HS-5 (cell line): ENCODE data around the gene RAB11A.
"Not testable (repeated sequence)": the region's sequence is repeated elsewhere in the genome, so short reads cannot be mapped to it uniquely, and the experiment has no call there.

ENCODE experiments used
- DNase-seq: peaks from one replicate; pipeline ENCODE4 v3.0.0-alpha.2; 2012; ENCODE audit warnings: low read depth

Gene RAB11A

DNA sequence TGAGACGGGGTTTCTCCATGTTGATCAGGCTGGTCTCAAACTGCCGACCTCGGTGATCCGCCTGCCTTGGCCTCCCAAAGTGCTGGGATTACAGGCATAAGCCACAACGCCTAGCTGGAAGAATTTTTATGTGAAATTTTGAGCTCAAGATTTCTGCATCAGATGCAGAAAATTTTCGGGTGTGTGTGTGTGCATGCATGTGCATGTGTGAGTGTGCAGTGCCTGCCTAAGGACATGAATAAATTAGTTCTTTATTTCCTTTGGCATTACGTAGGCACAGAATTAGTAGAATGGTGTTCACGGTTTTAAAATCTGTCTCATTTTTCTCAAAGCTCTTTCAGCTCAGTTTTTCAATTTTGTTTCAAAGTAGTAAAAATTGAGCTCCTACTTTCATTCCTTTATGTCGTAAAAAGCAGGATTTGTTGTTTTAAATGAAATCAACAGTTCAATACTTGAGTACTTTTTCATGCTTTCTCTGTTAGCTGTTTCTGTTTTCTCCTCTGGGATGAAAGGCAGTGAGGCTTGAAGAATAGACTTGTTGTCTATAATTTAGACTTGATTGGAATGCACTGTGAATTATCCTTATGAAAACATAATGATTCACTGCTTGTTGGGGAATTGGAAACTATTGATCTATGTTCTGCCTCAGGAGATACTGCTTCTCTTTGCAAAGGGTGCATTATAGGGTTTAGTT is 23.3 kb upstream of the RAB11A start:
- no peak for DNase-seq

- no peak for DNase-seq
Observed at GRCh38 chr15:65847989-65848388, 21.3 kb upstream of the RAB11A start.

- no peak for DNase-seq
Observed at GRCh38 chr15:65851981-65852380, 17.3 kb upstream of the RAB11A start.

GRCh38 chr15:65856821-65857455 is 12.4 kb upstream of the RAB11A start:
- no peak for DNase-seq

DNA sequence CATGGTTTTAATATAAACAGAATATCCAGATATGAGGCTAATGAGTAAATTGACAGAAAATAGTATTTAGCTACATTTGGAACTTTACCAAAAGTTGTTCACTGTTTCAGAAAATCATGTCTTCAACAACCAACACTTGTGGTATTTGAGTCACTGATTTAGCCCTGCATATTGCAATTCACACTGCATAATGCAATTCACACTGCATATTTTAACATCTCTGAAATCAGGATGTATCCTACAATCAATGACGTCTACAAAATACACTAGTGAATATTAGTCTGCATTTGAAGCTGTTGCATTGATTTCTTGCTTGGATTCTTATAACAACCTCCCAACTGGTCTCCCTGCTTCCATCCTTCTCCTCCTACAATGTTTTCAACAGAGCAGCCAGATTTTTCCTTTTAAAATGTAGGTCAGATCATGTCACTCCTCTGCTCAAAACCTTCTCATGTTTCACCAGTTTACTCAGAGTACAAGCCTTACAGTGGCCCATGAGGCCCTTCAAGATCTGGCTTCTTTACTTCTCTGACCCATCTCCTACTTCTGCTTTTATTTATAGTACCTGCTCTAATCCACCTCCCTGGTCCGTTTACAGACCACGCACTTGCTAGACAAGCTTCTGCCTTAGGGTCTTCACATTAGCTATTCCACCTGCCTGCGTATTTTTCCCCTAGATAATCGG is 11.4 kb upstream of the RAB11A start:
- no peak for DNase-seq

- DNase-seq = no peak
Observed at GRCh38 chr15:65862682-65863081, 6.6 kb upstream of the RAB11A start.

DNA sequence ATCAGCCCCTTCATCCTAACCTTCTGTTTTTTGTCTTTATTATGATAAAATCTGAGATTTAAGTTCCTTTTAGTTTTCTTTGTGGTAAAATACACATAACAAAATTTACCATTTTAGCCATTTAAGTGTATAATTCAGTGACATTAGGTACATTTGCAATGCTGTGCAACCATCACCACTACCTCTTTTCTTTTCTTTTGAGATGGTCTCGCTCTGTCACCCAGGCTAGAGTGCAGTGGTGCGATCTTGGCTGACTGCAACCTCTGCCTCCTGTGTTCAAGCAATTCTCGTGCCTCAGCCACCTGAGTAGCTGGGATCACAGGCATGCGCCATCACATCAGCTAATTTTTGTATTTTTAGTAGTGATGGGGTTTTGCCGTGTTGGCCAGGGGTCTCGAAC is 6.2 kb upstream of the RAB11A start:
- no peak for DNase-seq

- DNase-seq = no peak
Observed at GRCh38 chr15:65867244-65867643, 2.0 kb upstream of the RAB11A start.

GRCh38 chr15:65867933-65868332 is 1.4 kb upstream of the RAB11A start:
- DNase-seq = not testable (repeated sequence)

- DNase-seq = no peak
Observed at GRCh38 chr15:65868546-65869125, 655 bp upstream of the RAB11A start.

- no peak for DNase-seq
Observed at GRCh38 chr15:65869954-65870871, 922 bp downstream of the RAB11A start.

- no peak for DNase-seq
Observed at GRCh38 chr15:65870889-65871533, 1.7 kb downstream of the RAB11A start.

DNA sequence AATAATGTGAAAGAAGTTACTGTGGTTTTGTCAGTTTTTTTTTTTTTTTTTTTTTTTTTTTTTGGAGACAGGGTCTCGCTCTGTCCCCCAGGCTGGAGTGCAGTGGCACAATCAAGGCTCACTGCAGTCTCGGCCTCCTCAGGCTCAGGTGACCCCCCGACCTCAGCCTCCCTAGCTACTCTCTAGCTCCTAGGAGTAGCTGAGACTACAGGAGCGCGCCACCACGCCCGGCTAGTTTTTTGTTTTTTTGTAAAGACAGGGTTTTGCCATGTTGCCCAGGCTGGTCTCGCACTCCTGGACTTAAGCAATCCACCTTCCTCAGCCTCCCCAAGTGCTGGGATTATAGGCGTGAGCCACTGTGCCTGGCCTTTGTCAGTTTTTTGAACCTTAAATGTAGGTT is 2.6 kb downstream of the RAB11A start:
- DNase-seq = not testable (repeated sequence)

- DNase-seq = not testable (repeated sequence)
Observed at GRCh38 chr15:65872596-65872995, 3.3 kb downstream of the RAB11A start.

DNA sequence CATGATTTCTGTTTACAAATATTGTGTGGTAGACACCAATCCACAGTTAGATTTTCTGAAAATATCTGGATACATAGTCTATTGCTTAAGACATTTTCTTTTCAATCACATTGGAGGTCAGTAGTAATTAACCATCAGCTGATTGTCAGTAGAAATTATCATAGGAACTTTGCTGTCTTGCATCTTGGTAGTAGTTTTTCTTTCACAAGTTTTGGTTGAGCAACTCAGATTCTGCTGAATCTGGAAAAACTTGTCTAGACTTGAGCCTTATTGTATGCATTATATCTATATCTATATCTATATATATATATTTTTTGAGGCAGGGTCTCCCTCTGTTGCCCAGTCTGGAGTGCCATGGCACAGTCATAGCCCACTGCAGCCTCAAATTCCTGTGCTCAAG is 4.0 kb downstream of the RAB11A start:
- no peak for DNase-seq

GRCh38 chr15:65875458-65875857 is 6.2 kb downstream of the RAB11A start:
- DNase-seq = no peak

- no peak for DNase-seq
Observed at GRCh38 chr15:65877749-65878148, 8.5 kb downstream of the RAB11A start.

DNA sequence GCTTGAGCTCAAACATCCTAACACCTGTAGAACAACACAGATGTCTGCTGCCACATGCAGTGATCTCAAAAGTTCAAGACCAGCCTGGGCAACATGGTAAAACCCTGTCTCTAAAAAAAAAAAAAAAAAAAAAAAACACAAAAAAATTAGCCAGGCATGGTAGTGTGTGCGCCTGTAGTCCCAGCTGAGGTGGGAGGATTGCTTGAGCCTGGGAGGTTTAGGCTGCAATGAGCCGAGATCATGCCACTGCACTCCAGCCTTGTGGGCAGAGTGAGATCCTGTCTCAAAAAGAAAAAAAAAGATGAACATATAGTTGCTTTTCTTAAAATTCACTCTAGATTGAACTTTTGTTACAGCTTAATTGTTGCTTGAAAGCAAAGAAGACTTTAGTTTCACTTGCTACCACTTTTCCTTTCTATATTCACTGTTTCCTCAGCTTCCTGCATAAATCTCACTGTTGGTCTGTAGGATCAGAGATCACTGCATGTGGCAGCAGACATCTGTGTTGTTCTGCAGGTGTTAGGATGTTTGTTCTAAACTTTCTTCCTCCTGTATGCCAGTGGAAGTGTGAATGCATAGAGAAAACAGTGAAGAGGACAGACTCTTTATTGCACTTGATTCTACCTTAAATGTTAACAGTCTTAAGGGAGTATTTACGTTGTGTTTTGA is 12.6 kb downstream of the RAB11A start:
- DNase-seq = no peak

- no peak for DNase-seq
Observed at GRCh38 chr15:65883571-65883970, 14.3 kb downstream of the RAB11A start.

DNA sequence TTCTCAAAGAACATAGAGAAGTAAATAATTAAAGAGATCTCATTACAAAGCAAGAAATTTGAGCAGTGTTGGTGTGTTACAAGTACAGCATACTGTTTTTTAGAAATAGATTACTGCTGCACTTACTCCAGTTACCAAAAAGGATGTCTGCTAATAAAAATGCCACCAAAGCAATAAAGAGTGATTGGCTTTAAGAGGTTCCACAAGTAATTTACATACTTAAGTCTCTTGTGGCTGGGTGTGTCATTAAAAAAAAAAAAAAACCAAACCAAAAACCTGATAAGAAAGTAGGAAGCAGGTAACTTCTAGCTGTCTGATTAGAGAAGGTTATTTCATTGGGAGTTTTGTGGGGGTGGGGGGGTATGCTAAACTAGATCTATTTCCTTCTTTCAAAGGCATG is 15.2 kb downstream of the RAB11A start:
- DNase-seq = no peak
